Dermis blood vessel endothelial cell (primary cell): ENCODE measurements around the gene UBB. TPM values are rescaled to one million over a fixed set of nuclear protein-coding genes. Genes with fewer than 3 reads are reported as not detected.

Source experiments
- DNase-seq: peaks from one replicate; pipeline ENCODE4 v3.0.0; 2010
- total RNA-seq: library from RNA; depleted of rRNA; stranded (reverse); fragments of >200 nt; gene quantifications from 2 replicates; pipeline ENCODE4 v1.2.3, GENCODE V29; 2014

UBB gene
- total RNA-seq, 1 donor from 2014 or later, result 1,882 TPM

- peak; percentile 76 for DNase-seq
Measured at GRCh38 chr17:16419074-16419928, 38.4 kb downstream of the UBB start.

GRCh38 chr17:16419929-16420271, 39.0 kb downstream of the UBB start:
- no peak for DNase-seq

DNA sequence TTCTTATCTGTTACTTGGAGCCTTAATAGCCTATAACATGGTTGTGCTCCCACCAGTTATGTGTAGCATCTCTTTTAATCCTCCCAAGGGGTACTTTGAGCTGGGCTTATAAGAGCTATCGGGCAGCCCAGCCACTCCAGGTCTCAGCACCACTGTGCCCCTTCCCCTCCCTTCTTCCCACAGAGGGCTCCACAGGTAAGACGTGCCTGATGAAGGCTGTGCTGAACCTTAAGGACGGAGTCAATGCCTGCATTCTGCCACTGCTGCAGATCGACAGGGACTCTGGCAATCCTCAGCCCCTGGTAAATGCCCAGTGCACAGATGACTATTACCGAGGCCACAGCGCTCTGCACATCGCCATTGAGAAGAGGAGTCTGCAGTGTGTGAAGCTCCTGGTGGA, 41.5 kb downstream of the UBB start:
- no peak for DNase-seq

DNA sequence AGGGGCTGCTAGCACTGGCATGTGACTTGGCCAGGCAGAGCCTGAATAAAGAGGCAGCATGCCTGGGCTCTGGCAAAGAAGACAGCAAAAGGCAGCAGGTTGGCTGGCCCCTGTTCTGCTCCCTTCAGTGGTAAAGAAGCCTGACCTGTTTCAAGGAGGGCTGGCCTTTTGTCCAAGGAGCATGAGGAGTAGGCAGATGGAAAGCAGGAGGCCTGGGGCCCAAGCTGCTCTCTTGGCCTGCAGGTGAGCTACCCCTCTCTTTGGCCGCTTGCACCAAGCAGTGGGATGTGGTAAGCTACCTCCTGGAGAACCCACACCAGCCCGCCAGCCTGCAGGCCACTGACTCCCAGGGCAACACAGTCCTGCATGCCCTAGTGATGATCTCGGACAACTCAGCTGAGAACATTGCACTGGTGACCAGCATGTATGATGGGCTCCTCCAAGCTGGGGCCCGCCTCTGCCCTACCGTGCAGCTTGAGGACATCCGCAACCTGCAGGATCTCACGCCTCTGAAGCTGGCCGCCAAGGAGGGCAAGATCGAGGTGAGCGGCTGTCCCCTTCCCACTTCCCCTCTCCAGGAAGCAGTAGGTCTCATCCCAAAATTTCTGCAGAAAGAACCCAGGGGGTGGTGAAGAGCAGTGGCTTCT, 42.5 kb downstream of the UBB start:
- no peak for DNase-seq

GRCh38 chr17:16425202-16425601, 44.3 kb downstream of the UBB start:
- DNase-seq, result no peak

DNA sequence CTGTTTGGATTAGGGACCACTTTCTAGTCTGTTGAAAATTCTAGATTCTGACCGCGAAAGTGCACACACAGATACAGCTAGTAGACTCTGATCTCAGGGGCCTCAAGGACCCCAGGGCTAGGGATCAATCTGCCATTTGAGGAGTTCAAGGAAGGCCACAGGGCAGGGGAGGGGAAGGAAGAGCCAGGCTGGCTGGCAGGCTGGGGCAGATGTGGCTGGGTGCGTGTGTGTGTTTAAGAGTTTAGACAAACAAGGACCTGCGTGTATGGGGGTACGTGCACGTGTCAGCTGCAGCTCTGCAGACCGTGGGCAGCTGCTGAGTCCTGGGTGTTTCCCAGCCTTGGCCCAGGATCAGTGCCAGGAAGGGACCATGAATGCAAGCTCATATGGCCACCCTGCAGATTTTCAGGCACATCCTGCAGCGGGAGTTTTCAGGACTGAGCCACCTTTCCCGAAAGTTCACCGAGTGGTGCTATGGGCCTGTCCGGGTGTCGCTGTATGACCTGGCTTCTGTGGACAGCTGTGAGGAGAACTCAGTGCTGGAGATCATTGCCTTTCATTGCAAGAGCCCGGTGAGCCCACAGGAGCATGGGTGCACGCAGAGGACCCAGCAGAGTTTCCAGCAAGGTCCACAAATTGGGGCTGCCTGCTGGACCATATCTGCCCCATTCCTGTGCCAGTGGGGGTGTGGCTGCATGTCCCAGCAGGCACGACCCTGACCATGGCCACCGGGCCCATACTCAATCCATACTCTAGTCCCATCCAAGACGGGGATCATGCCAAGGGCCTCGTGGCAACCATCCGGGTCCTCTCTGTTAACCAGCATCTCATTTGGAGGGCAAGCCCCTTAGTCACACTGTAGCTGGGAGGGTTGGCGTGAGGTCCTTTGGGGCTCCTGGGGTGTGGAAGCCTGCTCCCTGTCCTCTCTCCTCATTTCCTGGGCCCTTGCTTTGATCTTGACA, 45.1 kb downstream of the UBB start:
- no peak for DNase-seq

DNA sequence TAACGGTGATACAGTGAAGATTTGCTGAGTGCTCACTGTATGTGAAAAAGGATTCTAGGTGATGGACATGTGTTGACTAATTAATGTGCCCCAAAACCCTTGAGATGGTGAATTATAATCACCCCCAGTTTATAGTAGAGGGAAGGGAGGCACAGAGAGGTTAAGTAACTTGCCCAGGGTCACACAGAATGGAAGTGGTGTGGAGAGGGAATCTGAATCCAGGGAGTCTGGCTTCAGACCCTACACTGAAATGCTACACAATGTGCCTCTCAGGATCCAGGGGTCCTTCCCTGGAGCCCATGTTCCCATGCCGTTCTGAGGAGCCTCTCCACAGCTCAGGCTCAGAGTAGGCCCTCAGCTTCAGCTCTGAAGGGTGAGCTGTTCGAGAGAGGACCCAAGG, 46.1 kb downstream of the UBB start:
- no peak for DNase-seq

DNA sequence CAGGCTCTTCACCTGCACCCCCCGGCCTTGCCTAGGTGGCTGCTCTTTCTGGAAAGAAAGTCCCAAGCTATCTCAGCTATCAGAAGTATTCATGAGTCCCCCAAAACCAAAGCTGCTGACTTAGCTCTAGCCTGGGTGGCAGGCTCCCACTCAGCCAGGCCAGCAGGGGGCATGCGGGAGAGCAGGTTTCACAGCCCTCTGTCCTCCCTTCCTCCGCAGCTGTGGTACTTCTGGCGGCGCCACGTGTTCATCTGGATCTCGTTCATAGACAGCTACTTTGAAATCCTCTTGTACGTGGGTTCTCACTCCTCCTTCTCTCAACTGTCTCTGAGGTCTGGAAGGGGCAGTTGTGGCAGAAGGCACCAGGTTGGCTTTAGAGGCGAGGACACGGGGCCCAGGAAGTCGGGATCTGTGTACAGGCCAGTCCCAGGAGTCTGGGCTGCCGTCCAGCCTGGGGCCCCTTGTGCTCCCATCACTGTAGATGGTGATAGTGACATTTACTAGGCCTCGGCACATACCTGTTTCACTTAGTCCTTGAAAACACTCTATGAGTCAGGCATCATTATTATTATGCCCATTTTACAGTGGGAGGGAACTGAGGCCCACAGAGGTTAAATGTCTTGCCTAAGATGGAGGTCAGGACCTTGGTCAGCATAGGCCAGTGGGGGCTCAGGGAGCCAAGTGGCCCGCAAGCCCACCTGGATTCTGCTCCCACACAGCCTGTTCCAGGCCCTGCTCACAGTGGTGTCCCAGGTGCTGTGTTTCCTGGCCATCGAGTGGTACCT, 47.4 kb downstream of the UBB start:
- DNase-seq, result peak; percentile 69

DNA sequence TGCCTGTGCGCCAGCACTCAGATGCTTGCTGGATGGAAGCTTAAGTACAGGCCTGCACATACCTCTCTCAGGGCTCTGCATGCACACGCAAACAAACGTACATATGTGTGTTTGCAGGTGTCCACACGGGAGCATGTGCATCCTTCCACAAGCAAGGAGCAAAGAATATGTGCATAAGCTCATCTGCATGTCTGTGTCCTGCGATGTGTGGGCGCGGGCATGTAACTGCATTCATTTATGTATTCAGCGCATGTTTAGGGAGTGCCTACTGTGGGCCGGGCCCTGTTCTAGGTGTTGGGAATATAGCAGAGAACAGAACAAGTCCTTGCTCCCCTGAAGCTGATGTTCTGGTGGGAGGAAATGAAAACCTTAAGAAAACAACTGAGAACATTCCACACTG, 48.2 kb downstream of the UBB start:
- DNase-seq, result no peak

GRCh38 chr17:16430650-16431049, 49.8 kb downstream of the UBB start:
- no peak for DNase-seq

GRCh38 chr17:16432017-16432416, 51.1 kb downstream of the UBB start:
- no peak for DNase-seq

Other genes starting within 250 kb of the UBB start
- 114 and 140 TPM in 2 replicates for gene NCOR1, start 165.6 kb upstream of the UBB start, total RNA-seq
- gene PIGL, start 163.9 kb upstream of the UBB start, total RNA-seq, result 9.2 and 10.1 TPM in 2 replicates
- 8.2 and 14.1 TPM in 2 replicates for gene CENPV, start 27.6 kb upstream of the UBB start, total RNA-seq
- gene TRPV2, start 34.5 kb downstream of the UBB start, total RNA-seq, result 40.0 and 48.8 TPM in 2 replicates
- gene LRRC75A, start 111.1 kb downstream of the UBB start, total RNA-seq, result 2.6 and 4.5 TPM in 2 replicates
- gene ZNF287, start 188.1 kb downstream of the UBB start, total RNA-seq, result 1.8 and 1.9 TPM in 2 replicates